AG09309 (cell line): Measurements from ENCODE around the gene IL4.

Experiments used
- DNase-seq: peaks from one replicate; pipeline ENCODE4 v3.0.0-alpha.2; 2010; ENCODE audit warnings: low read depth
- H3K4me3 ChIP-seq: 2 replicates; pipeline ENCODE4 v1.5.1; 2011; ENCODE audit warnings: mild to moderate bottlenecking, low read depth, low read length, moderate library complexity; ENCODE audit not compliant: control insufficient read depth
- TF ChIP-seq, protein P1 (sequence below): IDR thresholded peaks from 2 replicates; pipeline ENCODE4 v1.5.1; 2011; ENCODE audit warnings: mild to moderate bottlenecking, low read depth, low read length, inconsistent platforms; ENCODE audit not compliant: insufficient read depth, control insufficient read depth; ENCODE audit errors: missing control alignments

IL4 gene

DNA sequence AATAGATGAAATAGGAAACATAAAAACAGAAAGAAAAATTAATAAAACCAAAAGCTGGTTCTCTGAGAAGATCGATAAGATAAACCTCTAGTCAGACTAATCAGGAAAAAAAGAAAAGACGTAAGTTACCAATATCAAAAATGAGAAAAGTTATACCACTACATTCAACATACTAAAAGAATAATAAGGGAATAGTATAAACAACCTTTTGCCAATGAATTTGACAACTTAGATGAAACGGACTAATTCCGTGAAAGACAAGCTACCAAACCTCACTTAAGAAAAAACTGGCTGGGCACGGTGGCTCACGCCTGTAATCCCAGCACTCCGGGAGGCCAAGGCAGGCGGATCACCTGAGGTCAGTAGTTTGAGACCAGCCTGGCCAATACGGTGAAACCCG, 56.1 kb downstream of the IL4 start:
- TF ChIP-seq, protein P1, sequence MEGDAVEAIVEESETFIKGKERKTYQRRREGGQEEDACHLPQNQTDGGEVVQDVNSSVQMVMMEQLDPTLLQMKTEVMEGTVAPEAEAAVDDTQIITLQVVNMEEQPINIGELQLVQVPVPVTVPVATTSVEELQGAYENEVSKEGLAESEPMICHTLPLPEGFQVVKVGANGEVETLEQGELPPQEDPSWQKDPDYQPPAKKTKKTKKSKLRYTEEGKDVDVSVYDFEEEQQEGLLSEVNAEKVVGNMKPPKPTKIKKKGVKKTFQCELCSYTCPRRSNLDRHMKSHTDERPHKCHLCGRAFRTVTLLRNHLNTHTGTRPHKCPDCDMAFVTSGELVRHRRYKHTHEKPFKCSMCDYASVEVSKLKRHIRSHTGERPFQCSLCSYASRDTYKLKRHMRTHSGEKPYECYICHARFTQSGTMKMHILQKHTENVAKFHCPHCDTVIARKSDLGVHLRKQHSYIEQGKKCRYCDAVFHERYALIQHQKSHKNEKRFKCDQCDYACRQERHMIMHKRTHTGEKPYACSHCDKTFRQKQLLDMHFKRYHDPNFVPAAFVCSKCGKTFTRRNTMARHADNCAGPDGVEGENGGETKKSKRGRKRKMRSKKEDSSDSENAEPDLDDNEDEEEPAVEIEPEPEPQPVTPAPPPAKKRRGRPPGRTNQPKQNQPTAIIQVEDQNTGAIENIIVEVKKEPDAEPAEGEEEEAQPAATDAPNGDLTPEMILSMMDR: no peak
- DNase-seq: no peak
- H3K4me3 ChIP-seq: no peak overlapping the region
